Mucosa of gallbladder (tissue), 1 donor: ENCODE results near the gene FLVCR2. TPM values are rescaled to one million over a fixed set of nuclear protein-coding genes. Genes with fewer than 3 reads are reported as not detected.
A peak's percentile ranks its signal among the peaks of the same experiment; 100 is the strongest.

Experiments used
- DNase-seq: peaks from one replicate; pipeline ENCODE4 v3.0.0-alpha.2; 2020; ENCODE audit warnings: low spot score
- total RNA-seq: library from RNA; stranded (reverse); gene quantifications from one replicate; pipeline ENCODE4 v1.2.1, GENCODE V29; 2021
- donor health status: DM: no; HTN: no; CAD: no.

FLVCR2 gene
- total RNA-seq, 1 donor from 2014 or later, result 8.7 TPM

DNA sequence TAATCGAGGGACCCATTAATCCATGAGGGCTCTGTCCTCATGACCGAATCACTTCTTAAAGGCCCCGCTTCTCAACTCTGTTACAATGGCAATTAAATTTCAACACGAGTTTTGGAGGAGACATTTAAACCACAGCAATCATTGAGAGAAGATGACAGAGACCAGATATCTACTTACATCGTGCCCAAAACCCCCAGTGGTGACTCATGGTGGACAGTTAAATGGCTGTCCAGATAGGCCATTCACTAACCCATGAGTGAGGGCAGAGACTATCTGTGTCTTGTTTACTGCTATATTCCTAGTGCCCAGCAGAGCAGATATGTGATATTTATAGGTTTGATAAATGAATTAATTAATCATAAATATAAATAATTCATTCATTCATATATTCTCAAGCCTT, 20.0 kb upstream of the FLVCR2 start:
- DNase-seq, result no peak

- no peak for DNase-seq
Measured at GRCh38 chr14:75559045-75559444, 19.4 kb upstream of the FLVCR2 start.

DNA sequence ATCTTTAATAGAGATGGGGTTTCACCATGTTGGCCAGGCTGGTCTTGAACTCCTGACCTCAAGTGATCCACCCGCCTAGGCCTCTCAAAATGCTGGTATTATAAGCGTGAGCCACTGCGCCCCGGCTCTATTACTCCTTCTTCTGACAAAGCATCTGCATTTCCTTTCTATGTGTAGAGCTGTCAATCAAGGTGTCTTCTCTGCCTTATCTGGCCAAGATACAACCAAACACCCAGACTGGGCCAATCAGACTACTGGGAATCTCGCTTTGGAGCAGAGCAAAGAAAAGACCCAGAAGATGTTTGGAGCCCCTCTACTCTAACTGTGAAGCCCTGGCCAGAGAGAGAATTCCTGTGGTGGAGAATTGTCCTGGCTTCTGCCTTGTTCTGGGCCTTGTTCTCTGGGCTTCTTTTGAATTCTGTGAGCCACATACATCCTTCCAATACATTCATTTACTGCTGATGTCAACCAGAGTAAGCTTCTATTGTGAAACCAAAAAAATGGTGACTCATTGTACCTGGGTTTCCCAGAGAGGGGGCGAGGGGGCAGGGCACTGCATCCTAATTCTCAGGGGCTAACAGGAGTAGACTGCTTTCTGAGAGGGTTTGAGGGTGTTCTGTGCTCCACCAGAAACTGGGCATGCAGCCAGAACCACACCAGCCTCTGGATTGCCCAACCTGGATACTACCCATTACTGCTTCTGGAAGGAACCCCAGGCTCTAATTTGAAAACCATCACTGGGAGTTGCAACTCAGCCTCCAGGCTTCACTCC, 18.8 kb upstream of the FLVCR2 start:
- no peak for DNase-seq

DNA sequence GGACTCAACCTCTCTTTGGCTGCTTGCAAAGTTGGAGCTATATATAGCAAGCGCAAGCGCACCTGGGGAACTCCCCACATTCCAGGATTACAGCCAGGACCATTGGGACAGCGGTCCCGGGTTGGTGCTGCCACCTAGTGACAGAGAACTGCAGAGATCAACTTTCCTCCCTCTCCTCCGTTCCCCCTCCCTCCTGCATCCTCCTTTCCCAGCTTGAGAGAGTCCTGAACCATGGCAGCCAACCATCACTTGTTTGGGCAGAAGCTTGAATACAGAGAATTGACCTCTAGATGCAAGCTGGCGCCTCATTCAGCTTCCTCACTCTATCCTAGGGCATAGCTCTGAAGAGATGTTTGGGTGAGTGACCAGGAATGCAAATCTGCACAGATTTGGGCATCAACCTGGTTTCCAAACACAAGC, 17.4 kb upstream of the FLVCR2 start:
- DNase-seq, result peak; percentile 88

DNA sequence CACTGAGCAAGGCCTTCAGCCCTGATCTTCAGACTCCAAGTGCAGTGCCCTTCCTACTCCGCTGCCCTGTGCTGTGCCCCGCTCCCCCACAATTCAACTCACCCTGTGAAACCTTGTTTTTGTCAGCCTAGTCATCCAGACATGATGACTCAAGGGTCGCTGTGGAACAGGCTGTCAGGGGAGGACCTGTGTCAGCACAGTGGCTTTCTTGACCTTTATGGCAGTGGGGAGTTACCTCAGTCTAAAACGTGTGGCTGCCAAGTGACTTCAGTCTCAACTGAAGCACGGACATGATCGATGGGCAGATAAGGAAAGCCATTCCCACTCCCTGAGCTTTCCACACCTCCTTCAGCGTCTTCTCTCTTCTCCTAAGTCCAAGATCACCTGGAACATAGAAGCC, 16.3 kb upstream of the FLVCR2 start:
- no peak for DNase-seq

DNA sequence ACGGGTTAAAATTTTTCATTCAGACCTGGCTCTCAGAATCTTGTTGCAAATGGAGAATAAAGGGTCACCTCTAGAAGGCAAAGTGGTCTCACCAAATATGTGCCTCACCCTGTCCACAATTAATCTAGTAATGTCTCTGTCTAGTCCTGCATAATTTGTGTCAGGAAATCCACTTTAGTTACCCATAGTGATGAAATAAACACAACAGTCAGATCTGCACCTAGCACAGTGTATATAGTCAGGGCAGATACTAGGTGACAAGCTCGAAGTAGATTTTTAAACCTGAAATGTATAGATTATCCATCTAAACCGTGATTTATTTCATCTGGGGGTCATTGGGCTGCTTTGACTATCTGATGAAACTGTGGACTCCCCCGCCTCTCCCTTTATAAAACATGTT, 15.9 kb upstream of the FLVCR2 start:
- DNase-seq, result no peak

- DNase-seq, result no peak
Measured at GRCh38 chr14:75563931-75564330, 14.5 kb upstream of the FLVCR2 start.

DNA sequence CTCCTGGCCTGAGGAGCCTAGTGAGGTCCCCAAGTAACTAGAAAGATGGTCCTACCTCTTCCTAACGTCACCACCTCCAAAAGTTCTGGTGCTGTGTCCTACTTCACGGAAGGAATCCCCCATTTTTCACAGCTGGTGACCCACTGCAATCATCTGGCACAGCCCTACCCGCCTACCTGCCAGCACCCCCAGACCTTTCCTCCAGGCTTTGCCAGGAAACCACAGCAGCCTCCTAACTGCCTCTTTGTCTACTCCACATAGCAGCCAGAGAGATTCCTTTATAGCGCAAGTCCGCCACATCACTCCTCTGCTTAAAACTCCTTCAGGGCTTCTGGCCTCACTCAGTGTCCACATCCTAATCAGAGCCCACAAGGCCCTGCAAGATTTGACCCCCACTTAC, 13.4 kb upstream of the FLVCR2 start:
- no peak for DNase-seq

DNA sequence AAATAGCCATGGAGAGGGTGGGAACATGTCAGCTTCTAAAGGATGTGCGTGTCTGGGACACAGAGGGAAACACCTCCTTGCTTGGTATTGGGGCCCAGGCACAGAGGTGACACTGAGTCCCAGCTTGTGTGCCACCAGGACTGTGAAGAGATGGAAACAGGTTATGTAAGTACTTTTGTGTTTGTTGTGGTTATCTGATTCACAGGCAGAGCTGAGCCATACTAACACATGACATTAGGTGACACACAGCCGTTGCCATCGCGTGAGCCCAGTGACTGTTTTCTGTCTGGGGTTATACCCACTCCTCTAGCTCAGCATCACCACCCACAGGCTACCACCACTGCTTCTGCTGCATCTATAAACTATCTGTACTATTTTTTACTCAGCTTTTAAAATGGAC, 12.1 kb upstream of the FLVCR2 start:
- DNase-seq, result no peak

- DNase-seq, result no peak
Measured at GRCh38 chr14:75566752-75567151, 11.7 kb upstream of the FLVCR2 start.

DNA sequence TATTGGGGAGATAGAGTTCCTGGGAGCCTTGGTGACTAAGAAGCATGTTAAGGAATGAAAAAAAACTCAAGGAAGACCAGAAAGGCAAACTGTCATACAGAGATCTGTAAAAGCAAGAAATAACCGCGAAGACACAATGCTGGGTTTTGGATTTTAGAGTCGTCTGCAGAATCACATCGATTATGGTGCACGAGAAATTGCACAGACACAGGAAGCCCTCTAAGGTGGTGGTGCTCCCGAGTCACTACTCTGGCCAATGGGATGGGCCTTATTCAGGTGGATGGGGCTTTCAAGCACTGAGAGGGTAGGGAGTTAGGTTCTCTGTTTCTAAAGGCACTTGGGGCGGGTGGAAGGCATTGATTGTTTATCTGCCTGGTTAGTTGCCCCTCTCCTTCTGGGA, 10.3 kb upstream of the FLVCR2 start:
- DNase-seq, result no peak

DNA sequence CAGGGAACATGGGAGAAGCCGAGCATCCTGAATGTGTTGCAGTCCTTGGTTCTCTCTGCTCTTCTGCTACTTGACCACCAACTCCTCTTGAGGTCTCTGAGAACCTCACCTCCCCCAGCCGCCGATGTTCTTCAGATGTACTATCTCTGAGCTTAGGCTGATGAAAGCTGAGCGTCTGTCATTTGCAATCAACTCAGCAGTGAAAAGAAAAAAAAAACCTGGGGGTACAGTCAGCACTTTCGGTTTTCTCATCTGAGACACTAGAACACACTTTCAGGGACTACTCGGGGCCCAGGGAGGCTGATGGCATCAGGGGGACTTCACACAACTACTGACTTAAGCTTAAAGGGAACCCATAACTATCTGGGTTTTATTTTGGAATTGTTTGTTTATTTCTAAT, 9.6 kb upstream of the FLVCR2 start:
- no peak for DNase-seq

DNA sequence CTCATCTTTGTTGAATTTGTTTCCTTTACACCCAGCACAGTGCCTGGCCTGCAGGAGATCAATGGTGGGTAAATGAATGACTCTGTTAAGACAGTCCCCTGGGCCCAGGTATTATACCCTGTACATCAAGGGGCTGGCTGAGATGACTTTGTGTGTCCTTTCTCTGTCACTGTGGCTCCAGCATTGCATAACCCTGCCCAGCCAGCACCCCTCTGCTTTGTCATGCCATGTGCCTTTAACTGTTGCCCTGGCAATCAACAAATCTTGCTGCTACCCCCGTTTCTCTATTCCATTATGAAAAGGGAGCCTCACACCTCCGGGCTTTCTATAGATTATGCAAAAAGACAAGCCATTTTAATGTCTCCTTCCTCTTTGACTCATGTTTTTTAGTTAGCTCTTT, 7.6 kb upstream of the FLVCR2 start:
- DNase-seq, result no peak

DNA sequence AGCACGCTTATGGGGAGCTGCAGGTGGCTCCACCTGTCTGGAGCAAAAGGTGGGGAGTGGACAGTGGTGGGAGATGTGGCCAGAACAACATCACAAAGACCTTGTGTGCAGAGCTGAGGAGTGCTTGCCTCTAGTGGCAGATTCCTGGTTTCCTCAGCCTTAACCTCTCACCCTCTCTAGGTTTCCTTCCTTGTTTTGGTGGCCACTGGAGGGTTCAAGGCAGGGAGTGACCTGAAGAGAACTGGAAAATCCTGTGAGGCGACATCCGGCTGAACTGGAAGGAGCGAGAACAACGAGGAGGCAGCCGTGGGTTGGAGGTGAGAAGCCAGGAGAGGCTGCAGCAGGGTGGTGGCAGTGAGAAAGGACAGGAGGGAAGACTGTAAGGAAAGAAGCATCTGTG, 6.3 kb upstream of the FLVCR2 start:
- DNase-seq, result no peak

GRCh38 chr14:75577090-75577489, 1.3 kb upstream of the FLVCR2 start:
- no peak for DNase-seq

- DNase-seq, result peak; percentile 88
Measured at GRCh38 chr14:75577729-75578101, 705 bp upstream of the FLVCR2 start.

- DNase-seq, result peak; percentile 58
Measured at GRCh38 chr14:75578786-75579337, 442 bp downstream of the FLVCR2 start.

DNA sequence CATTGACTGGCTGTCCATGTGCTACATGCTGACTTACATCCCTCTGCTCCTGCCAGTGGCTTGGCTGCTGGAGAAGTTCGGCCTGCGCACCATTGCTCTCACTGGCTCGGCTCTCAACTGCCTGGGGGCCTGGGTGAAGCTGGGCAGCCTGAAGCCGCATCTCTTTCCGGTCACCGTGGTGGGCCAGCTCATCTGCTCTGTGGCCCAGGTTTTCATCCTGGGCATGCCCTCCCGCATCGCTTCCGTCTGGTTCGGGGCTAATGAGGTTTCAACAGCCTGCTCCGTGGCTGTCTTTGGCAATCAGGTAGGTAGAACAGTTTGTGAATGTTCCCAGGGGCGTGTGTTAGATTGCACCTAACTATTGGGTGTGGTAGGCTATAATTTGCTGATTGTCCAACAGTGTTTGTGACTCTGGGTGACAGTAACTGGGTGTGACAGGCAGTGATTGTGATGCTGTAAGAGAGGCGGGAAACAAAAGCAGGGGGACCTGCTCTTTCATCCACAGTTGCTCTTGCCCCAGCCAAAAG, 981 bp downstream of the FLVCR2 start:
- DNase-seq, result no peak

DNA sequence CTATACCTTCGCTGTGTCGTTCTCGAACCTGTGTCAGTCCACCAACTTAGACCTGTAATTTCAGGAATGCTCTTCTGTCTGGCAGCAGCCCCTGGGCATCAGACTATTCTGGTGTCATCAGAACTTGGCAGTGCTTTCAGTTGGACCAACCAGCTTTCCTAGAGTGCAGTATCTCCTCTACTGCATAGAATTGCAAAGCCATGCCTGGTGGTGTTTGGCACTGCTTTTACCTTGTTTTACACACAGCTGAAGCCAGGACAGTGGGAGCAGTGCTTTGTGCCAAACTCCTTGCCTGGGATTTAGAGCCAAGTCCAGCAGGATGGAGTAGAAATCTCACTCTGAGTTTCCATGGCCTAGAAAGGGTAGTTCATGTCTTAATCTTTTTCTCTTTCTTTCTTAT, 1.5 kb downstream of the FLVCR2 start:
- DNase-seq, result no peak

DNA sequence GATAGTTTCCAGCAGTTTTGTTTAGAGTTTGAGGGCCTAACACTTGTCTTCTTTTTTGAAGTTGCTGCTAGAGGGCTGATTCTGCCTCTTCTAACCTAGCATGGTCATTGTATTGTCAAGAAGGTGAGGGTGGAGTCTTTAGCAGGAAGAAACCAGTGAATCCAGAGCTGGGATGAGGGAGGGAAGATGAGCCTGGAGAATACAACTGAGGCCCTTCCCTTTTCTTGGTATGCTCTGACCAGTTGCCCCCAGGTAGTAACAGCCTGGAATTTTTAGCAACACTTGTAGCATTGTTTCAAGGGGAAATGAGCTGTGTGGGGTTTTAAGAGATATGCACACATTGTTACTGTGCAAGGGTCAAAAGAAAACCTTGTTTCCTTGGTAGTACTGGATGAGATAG, 9.0 kb downstream of the FLVCR2 start:
- DNase-seq, result no peak

DNA sequence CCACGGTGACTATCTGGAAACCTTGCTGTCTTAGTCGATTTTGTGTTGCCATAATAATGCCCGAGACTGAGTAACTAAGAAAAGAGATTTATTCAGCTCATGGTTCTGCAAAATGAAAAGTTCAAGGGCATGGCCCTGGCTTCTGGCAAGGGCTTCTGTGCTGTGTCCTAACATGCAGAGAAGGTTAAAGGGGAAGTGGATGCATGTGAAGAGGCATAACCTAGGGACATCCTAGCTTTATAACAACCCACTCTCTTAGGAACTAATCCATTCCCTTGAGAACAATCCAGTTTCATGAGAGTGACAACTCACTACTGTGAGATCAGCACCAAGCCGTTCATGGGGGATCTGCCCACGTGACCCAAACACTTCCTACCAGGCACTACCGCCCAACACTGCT, 11.5 kb downstream of the FLVCR2 start:
- DNase-seq, result no peak

DNA sequence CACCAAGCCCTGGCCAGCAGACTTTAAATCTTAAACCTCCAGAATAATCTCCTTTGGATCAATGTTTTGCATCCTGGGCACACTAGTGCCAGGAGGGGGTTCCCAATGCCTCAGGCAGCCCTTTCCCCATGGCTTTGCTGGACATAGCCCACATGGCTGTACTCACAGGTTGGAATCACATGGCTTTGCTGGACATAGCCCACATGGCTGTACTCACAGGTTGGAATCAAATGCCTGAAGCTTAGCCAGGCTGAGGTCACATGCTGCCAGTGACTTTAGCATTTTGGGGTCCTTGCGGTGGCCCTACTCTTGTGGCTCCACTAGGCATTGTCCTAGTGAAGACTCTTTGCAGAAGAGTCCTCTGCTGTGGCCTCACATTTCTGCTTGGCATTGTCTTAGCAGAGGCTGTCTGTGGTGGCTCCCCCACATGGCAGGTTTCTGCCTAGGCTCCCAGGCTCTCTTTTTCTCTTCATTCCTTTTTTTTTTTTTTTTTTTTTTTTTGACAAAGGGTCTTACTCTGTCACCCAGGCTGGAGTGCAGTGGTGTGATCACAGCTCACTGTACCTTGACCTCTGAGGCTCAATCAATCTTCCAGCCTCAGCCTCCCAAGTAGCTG, 13.0 kb downstream of the FLVCR2 start:
- no peak for DNase-seq

DNA sequence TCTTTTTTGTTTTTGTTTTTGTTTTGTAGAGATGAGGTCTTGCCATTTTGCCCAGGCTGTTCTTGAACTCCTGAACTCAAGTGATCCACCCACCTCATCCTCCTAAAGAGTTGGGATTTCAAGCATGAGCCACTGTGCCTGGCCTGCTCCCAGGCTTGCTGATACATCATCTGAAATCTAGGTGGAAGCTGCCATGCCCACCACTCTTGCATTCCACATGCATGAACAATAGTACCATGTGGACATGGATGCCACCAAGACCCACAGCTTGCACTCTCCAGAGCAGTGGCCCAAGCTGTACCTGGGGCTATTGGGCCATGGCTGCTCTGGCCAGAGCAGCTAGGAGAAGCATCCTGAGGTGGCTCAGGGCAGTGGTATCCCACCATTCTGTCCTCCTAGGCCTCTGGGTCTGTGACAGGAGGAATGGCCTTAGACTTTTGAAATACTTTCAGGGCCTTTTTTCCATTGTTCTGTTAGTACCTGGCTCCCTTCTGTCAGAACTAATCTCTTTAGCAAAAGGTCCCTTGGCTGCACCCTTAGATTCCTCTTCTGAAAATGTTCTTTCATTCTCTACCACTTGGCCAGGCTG, 13.7 kb downstream of the FLVCR2 start:
- no peak for DNase-seq
